HG03159 (cell line): Measurements from ENCODE around the gene PDE4A.
"Not testable (repeated sequence)": the region's sequence is repeated elsewhere in the genome, so short reads cannot be mapped to it uniquely, and the experiment has no call there.

Experiments used
- ATAC-seq: cut with Tn5 transposase; IDR thresholded peaks from one replicate; pipeline ENCODE4 v1.9.1; 2021; ENCODE audit warnings: mild to moderate bottlenecking, moderate library complexity; ENCODE audit not compliant: unreplicated experiment

Gene PDE4A

DNA sequence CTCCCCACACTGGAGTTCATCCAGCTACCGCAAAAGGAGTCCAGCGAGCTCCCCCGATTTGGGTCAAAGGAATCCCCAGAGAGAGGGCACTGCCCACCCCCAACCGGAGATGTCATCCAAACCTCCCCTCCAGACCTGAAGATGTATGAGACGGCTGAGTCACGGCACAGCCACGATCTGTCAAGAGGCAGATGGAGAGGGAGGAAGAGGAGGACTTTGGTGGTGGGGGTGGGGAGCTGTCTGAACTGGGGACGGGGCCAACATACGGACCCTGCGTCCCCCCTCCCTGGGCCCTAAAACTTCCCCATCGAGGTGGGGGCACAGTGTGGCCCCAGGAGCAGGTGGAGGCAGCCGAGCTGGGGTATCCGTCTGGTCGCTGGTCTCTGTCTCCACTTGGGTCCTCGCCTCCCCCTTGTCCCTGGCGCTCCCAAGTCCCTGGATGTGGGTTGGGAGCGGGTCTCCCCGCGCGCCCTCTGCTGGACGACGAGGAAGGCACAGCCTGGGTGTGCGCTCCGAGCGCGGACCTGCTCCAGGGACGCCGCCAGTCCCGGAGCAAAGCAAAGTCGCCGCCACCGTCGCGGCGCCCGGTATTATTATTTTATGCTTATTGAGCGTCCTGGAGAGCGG is 3.8 kb downstream of the PDE4A start:
- no peak for ATAC-seq

DNA sequence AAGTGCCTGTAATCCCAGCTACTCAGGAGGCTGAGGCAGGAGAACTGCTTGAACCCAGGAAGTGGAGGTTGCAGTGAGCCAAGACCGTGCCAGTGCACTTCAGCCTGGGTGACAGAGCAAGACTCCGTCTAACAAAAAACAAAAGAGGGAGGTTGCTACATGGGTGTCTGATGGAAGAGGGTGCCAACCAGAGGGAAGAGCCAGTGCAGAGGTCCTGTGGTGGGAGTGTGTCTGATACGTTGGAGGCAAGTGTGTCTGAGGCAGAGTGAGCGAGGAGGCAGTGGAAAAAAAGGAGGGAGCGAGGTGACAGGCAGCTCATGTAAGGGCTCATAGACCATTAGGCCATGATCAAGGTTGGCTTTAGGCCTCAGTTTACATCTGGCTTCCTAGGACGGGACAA is 6.8 kb downstream of the PDE4A start:
- ATAC-seq, result no peak

DNA sequence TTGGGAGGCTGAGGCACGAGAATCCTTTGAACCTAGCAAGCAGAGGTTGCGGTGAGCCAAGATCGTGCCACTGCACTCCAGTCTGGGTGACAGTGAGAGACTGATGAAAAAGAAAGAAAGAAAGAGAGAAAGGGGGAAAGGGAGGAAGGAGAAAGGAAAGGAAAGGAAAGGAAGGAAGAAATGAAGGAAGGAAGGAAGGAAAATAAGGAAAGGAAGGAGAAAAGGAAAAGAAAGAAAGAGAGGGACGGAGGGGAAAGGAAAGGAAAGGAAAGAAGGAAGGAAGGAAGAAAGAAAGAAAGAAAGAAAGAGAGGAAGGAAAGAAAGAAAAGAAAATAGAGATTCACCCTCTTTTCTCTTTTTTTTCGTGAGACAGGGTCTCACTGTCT is 8.7 kb downstream of the PDE4A start:
- no peak for ATAC-seq

DNA sequence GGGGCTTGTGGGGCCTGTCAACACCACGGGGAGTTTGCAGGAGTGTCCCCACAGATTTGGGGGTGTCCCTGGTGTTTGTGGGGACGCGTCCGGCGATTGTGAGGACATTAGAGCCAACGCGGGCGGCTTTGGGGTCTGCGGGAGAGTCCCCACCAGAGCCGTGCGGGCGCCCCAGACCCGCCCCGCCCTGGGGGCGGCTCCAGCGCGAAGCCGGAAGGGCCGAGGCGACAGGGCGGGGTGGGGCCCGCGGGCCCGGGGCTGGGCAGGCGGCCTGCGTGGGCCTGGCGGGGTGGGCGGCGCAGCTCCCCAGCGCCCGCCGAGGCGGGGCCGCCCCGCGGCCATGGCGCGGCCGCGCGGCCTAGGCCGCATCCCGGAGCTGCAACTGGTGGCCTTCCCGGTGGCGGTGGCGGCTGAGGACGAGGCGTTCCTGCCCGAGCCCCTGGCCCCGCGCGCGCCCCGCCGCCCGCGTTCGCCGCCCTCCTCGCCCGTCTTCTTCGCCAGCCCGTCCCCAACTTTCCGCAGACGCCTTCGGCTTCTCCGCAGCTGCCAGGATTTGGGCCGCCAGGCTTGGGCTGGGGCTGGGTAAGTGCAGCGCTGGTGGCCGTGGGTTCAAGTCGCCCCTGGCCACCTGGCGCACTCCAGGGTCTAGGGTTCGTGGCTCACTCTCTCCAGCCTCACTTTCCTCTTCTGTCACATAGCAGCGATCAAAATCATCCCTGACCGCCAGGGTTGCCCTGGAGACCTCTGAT is 10.3 kb downstream of the PDE4A start:
- ATAC-seq, result no peak

DNA sequence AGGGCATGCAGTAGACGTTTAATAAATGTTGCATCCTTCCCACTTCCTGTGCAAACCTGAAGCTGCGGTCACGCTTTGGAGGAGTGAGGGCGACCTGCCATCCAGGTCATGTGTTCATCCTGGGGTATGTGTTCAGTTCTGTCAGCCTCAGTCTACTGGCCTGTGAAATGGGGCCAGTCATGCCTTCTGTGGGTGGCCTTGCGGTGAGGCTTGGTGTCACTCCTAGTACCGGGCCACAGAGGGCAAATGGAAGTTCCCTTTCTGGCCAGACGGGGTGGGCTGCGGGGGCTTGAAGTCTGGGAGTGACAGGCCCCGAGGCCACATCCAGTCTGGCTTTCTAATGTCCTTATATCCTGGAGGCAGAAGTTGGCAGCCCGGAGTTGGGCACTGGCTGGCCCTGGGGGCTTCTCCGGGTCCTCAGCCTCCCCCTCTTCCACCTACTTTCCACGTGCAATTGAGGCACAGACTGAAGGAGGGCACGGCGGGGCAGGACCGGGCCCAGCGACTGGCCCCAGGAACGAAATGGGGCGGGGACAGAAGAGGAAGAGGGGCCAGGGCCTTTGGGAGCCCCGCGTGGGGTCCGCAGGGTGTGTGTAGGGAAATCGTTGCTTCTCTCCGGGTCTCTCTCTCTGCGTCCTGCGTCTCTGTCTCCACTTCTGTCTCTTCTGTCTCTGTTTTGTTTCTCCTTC is 11.1 kb downstream of the PDE4A start:
- no peak for ATAC-seq

DNA sequence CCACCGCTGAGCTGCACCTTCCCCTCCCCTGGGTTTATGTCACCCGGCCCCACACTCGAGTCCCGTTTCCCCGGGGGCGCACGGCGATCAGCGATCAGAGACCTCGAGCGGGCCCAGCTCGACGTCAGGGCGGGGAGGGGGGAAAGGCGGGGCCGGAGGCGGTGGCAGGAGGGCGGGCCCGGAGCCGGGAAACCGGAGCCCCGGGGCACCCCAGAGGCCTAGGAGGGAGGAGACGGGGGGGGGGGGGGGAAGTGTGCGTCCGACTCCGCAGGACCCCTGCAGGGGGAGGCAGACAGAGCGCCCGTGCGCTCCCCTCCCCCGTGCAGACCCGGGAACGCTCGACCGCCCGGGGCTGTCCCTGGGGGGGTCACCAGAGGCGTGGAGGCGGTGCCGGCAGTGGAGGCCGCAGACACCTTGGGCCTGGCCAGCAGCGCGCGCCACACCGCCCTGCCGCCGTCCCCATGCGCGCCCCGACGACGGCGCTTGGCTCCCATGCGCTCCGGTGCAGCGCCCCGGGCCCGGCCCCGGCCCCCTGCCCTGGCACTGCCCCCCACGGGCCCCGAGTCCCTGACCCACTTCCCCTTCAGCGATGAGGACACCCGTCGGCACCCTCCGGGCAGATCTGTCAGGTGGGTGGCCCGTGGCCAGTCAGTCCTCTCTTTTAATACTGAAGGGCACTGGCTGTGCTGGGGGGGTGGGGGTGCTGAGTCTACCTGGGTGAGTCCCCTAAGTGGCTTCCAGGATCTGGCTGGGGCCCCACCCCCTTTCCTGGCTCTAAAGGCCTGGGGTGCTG is 11.8 kb downstream of the PDE4A start:
- no peak for ATAC-seq

DNA sequence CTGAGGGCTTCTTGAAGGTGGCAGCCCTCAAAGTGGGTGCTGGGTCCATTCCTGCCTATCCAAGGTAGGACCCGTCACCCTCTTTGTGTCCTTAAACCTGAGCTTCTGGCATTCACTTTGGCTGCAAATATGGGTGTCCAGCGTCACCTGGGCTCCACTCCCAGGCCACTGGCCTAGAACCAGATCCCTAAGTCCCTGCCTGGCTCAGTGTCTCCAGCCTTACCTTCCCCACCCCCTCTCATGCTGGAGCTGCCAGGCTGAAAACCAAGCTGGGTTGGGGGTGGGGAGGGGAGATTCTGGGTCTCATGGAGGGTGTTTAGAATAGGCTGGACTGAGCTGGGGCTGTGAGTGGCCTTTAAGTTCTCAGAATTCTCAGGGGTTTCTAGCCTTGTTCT is 12.4 kb downstream of the PDE4A start:
- no peak for ATAC-seq

DNA sequence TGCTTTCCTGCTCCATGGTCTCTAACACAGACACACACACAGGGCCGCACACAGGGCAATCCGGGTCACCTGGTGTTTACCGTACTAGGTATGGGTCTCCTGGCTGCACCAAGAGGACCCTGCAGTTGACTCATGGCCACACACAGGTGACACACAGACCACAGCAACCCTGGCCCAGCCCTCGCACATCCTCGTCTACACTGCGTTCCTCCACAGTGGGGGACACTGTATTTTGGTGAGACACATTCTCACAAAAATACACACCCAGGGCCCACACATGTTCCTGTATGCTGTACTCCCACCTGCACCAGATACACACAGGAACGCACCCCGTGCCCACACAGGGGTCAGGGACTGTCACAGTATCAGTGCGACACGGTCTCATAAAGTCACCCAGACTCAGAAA is 12.8 kb downstream of the PDE4A start:
- no peak for ATAC-seq

DNA sequence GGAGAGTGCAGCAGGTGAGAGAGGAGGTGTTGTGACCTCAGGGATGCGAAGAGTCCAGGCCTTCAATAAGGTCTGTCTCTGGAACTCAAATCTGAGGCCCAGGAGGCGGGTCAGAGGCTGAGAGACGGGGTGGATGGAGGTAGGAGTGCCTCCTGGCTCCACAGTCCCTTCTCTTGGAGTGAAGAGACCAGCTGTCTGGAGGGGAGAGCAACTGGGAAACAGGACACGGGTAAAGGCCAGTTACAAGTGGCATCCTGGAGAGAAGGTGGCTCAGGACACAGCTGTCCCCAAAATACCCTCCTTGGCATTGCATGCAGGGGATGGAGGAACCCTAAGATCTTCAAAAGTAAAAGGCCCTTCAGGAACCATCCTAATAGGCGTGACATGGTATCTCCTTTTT is 19.2 kb downstream of the PDE4A start:
- no peak for ATAC-seq

DNA sequence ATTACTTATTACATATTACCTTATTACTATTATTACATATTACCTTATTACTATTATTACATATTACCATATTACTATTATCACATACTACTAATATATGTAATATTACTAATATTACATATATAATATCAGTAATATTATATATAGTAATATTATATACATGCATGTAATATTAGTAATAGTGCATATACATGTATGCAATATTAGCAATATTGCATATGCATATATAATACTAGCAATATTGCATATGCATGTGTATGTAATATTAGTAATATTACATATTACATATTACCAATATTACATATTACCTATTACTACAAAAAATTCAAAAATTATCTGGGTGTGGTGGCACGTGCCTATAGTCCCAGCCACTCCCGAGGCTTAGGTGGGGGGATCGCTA is 22.4 kb downstream of the PDE4A start:
- ATAC-seq, result no peak

DNA sequence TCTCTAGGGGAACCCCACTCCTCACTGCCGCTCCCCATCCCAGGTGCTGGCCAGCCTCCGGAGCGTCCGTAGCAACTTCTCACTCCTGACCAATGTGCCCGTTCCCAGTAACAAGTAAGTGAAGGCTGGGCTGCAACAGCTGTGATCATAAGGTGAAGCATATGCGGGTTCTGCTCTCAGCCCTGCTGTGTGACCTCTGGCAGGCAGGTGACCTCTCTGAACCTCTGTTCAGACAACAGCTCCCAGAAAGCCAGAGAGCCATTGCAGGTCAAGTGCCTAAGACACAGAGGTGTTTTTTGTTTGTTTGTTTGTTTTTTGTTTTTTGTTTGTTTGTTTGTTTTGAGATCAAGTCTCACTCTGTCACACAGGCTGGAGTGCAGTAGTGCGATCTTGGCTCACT is 28.7 kb downstream of the PDE4A start:
- no peak for ATAC-seq

DNA sequence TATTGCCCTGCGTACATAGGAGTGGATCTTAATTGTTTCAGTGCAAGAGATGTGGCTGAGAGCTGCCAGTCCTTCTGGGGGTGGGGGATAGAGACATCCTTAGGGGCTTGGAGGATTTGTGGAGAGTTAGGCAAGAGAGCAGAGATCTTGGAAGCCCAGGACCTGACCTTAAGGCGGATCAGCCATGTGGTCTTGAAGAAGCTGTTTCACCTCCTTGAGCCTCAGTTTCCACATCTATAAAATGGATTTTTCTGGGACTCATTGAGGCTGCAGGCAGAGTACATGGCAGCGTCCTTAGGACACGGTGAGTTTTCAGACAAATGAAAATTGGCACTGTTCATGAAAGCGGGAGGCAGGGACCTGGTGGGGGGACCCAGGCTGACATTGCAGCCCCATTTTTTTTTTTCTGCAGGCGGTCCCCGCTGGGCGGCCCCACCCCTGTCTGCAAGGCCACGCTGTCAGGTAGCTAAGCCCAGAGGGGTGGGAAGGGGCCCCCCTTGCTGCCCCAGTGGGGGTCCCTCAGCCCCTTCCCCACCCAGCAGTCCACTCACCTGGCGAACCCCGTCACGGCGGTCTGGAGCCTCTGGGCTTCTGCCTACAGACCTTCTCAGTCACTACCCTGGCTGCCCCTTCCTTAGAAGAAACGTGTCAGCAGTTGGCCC is 30.0 kb downstream of the PDE4A start:
- ATAC-seq, result no peak

DNA sequence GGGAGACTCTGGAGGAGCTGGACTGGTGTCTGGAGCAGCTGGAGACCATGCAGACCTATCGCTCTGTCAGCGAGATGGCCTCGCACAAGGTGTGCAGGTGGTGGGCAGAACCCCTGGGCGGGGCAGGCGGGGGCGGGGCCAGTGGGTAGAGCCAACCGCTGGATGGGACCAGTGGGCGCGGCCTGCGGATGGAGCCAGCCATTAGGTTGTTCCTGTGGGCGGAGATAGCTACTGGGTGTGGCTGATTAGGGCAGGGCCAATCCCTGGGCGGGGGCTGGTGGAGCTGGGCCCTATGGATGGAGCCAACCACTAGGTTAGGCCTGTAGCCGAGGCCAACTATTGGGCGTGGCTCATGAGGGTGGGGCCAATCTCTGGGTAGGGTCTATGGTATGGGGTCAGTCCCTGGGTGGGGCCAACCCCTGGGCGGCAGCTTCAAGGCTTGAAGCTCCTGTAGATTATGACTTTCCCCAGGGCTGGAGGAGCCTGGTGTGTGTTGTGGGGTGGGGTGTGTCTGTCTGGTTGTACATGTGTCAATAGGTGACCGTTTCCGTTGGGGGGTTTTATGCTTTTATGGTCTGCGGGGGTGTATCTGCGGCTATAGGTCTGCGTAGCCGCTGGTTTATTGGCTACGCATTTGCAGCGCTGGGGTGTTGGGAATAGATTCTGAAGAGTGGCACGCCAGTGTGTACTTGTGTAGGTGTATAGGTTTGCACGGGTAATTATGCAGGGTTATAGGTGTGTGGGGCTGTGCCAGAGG is 30.7 kb downstream of the PDE4A start:
- ATAC-seq, result no peak

DNA sequence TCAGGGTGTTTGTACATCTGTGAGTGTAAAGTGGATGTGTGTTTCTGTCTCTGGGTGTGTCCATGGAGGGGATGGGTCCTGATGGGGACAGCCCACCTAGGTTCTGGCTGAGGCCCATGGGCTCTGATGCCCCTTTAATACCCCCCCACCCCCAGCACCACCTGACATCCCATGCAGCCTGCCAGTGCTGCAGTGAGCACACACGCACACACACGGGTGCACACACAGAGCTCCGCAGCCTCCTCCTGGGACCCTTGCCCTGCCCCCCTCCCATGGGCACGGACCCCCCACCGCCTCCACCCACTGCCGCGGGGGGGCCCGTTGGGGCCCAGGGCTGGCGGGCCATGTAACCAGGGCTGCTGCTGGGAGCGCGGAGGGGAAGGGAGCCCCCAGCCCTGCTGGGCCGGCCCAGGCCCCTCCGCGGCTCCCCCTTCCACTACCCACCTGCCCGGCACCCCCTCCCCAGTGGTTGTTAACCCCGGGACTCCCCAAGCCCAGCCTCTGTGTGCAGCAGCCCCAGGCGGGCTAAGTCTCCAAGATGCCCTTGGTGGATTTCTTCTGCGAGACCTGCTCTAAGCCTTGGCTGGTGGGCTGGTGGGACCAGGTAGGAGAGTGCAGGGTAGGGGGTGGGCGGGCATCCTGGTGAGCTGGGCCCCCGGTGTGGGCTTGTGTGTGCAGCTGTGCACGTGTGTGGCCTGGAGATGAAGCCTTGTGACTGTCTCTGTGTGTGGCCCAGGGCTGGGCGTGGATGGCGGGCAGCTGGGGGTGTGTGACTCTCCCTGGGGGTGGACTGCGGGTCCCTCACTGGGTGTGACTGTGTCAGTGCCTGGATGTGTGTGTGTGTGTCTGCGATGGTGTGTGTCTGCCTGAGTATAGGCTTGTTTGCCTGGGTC is 32.6 kb downstream of the PDE4A start:
- ATAC-seq, result no peak

DNA sequence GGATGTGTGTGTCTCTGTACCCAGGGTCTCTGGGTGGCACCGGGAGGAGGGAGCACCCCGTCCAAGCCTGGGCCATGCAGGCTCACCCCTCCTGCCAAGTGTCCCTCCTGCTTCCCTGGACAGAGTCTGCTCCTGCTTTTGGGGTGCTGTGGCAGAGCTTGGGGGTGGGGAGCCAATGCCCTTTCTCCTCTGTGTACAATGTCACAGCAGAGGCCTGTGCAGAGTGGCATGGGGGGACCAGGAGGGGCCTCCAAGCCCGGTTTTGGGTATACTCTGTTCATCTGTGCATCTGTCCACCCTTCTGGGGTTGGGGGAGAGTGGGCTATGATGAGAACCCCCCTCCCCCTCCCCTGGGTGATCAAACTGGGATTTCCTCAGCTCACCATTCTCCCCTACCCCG is 33.5 kb downstream of the PDE4A start:
- ATAC-seq, result no peak

DNA sequence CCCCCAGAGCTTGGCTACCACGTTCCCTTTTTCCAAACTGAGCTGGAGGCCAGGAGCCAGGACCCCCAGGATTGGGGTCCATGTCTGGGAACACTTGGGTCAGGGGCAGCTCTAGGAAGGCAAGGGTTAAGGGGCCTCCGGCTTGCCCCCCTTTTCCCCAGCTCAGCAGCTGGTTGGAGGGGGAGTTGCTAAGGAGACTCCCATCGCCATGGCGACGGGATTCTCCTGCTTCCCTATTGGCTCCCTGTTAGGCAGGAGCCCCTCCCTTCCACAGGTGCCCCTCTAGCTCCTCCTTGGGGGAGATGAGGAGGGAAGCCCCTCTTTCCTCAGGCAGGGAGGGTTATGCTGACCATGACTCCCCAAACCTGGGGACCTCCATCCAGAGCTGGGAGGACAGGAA is 33.9 kb downstream of the PDE4A start:
- no peak for ATAC-seq

DNA sequence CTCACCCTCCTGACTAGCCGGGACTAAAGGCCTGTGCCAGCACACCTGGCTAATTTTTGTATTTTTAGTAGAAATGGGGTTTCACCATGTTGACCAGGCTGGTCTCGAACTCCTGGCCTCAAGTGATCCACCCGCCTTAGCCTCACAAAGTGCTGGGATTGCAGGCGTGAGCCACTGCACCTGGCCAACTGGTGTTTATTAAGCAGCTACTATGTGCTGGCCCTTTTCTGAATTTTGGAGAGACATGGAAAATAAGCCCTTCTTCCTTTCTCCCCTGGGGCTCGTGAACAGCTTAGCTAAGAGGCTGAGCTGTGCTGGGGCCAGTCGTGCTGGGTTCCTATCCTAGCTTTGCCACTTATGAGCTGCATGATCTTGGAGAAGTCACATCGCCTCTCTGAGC is 38.4 kb downstream of the PDE4A start:
- not testable (repeated sequence) for ATAC-seq

DNA sequence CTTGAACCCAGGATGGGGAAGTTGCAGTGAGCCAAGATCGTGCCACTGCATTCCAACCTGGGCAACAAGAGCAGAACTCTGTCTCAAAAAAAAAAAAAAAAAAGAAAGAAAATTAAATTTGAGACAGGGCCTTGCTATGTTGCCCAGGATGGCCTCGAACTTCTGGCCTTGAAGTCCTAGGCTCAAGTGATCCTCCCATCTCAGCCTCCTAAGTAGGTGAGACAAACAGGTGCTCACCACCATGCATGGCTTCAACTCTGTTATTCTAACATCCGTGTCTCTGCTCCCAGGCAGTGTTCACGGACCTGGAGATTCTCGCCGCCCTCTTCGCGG is 40.3 kb downstream of the PDE4A start:
- no peak for ATAC-seq
